GM20000 (cell line): Measurements from ENCODE around the gene CASKIN1.

ENCODE experiments used
- DNase-seq: peaks from one replicate; pipeline ENCODE4 v3.0.0; 2012; ENCODE audit warnings: low spot score
- CTCF ChIP-seq: IDR thresholded peaks from 2 replicates; pipeline ENCODE4 v1.5.1; 2012; ENCODE audit warnings: mild to moderate bottlenecking, control low read depth; ENCODE audit errors: extremely low read depth, missing control alignments

CASKIN1 gene

GRCh38 chr16:2170080-2170479, 26.3 kb downstream of the CASKIN1 start:
- TF ChIP-seq CTCF: no peak
- no peak for DNase-seq

- DNase-seq: no peak
These were observed 29.3 kb downstream of the CASKIN1 start for GRCh38 chr16:2167068-2167638.

GRCh38 chr16:2166263-2167067, 29.9 kb downstream of the CASKIN1 start:
- no peak for TF ChIP-seq CTCF
- no peak for DNase-seq

More at GRCh38 chr16:2167068-2167638, 29.3 kb downstream of the CASKIN1 start:
- TF ChIP-seq CTCF: no peak

GRCh38 chr16:2165861-2166260, 30.5 kb downstream of the CASKIN1 start:
- no peak for DNase-seq
- TF ChIP-seq CTCF: no peak

- TF ChIP-seq CTCF: no peak
- no peak for DNase-seq
These were observed 33.1 kb downstream of the CASKIN1 start for GRCh38 chr16:2163211-2163881.

- no peak for DNase-seq
- TF ChIP-seq CTCF: no peak
These were observed 33.7 kb downstream of the CASKIN1 start for GRCh38 chr16:2162676-2163118.

- DNase-seq: no peak
- TF ChIP-seq CTCF: no peak
These were observed 34.5 kb downstream of the CASKIN1 start for GRCh38 chr16:2161911-2162310.
